Stimulated activated CD4-positive, alpha-beta T cell treated with anti-CD3 and anti-CD28 coated beads, Interleukin-1b, Interleukin-23, amount 100 ng/mL, for 48 hours (primary cell): Measurements from ENCODE around the gene TMPRSS9.
"Not testable (repeated sequence)": the region's sequence is repeated elsewhere in the genome, so short reads cannot be mapped to it uniquely, and the experiment has no call there.

ENCODE experiments used
- DNase-seq: peaks from one replicate; pipeline ENCODE4 v3.0.0-alpha.2; 2020

TMPRSS9 gene

DNA sequence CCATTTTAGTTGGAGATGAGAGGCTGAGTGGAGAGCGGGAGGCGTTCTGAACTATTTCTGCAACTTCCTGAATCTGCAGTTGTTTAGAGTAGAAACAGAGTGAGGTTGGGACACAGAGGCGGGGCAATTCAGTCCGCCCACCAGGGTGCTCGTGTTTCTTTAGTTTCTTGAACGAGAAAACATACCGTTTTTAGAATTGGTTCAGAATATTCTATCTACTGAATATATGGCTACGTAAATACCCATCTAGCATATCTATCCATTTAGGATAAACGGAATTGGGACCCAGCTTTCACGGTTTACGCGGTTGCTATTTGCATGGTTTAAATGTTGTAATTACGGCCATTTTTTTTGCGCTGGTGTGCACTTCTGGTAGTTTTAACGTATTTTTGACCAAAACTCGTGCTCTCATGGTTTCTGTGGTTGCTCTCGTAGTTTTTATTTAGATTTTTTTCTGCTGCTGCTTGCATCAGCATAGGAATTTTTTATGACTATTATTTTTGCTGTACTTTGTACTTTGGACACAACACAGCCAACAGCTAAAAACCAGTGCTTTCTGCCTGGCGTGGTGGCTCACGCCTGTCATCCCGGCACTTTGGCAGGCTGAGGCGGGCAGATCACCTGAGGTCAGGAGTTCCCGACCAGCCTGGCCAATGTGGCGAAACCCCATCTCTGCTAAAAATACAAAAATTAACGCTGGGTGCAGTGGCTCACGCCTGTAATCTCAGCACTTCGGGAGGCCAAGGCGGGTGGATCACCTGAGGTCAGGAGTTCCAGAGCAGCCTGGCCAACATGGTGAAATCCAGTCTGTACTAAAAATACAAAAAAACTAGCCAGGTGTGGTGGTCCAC, 34.6 kb downstream of the TMPRSS9 start:
- DNase-seq: no peak

DNA sequence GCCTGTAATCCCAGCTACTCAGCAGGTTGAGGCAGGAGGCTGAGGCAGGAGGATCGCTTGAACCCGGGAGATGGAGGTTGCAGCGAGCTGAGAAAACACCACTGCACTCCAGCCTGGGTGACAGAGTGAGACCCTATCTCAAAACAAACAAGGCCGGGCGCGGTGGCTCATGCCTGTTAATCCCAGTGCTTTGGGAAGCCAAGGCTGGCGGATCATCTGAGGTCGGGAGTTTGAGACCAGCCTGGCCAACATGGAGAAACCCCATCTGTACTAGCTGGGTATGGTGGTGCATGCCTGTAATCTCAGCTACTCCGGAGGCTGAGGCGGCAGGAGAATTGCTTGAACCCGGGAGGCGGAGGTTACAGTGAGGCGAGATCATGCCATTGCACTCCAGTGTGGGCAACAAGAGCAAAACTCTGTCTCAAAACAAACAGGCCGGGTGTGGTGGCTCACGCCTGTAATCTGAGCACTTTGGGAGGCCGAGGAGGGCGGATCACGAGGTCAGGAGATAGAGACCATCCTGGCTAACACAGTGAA, 35.3 kb downstream of the TMPRSS9 start:
- DNase-seq: not testable (repeated sequence)

DNA sequence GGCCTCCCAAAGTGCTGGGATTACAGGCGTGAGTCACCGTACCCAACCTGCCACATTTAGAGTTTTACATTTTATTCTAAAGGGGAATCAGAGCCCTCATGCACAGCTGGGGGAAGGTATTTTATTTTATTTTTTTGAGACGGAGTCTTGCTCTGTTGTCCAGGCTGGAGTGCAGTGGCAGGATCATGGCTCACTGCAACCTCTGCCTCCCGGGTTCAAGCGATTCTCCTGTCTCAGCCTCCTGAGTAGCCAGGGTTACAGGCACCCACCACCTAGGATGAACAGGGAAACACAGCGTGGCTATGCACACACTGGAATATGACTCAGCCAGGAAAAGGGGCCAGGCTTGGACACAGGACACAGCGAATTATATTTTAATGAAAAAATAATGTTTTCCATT, 37.1 kb downstream of the TMPRSS9 start:
- DNase-seq: not testable (repeated sequence)

DNA sequence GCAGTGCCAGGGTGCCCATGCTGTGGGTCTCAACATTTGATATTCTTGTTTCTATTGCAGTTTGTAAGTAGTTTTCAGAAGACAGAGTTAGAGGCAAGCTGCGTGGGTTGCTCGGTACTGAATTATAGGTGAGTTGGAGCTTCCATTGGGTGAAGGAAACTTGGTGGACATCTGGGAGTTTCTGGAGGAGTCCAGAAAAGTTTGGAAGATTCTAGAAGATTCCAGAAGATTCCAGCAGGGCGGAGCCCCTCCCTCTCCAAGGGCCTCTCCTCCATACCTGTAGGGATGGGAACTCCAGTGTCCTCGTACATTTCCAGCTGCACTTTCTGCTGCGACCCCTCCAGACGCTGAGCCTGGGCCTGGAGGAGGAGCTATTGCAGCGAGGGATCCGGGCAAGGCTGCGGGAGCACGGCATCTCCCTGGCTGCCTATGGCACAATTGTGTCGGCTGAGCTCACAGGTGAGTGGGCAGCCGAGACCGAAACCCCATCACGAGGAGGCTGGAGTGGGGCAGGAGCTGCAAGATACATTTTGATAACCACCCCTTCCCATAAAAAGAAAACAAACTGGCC, 38.8 kb downstream of the TMPRSS9 start:
- no peak for DNase-seq

DNA sequence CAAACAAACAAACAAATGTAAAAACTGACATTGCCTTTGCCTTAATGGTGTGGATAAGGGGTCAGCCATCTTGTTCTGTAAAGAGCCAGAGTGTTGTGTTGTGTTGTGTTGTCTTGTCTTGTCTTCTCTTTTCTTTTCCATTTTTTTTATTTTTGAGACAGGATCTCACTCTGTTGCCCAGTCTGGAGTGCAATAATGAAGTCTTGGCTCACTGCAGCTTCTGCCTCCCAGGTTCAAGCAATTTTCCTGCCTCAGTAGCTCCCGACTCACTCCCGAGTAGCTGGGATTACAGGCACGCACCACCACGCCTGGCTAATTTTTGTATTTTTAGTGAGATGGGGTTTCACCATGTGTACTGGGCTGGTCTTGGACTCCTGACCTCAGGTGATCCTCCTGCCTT, 39.5 kb downstream of the TMPRSS9 start:
- DNase-seq: no peak

DNA sequence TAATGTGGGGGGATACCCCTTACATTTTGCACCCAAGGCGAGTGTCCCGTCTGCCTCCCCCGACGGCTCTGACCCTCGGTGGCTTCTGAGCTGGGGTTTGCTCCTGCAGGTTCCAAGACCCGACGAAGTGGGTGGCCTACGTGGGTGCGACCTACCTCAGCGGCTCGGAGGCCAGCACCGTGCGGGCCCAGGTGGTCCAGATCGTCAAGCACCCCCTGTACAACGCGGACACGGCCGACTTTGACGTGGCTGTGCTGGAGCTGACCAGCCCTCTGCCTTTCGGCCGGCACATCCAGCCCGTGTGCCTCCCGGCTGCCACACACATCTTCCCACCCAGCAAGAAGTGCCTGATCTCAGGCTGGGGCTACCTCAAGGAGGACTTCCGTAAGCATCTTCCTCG, 48.2 kb downstream of the TMPRSS9 start:
- DNase-seq: no peak

DNA sequence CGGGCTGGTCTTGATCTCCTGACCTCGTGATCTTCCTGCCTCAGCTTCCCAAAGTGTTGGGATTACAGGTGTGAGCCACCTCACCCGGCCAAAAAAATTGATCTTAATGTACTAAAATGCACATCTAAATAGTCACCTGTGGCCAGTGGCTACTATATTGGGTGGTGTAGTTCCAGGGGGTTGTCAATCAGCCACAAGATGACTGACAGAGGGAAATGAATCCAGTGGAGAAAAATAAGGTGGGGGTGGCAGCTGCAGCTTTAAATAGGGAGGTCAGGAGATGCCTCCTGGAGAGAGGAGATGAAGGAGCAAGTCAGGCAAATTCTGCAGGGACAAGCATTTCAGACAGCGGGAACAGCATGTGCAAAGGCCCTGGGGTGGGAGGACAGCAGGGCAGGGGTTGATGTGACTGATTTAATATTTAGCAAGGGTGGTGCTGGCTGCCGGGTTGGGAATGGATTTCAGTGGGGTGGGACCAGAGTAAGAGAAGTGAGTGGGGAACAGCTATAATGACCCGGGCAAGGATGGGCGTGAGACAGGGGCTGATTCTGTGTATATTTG, 49.4 kb downstream of the TMPRSS9 start:
- DNase-seq: no peak

DNA sequence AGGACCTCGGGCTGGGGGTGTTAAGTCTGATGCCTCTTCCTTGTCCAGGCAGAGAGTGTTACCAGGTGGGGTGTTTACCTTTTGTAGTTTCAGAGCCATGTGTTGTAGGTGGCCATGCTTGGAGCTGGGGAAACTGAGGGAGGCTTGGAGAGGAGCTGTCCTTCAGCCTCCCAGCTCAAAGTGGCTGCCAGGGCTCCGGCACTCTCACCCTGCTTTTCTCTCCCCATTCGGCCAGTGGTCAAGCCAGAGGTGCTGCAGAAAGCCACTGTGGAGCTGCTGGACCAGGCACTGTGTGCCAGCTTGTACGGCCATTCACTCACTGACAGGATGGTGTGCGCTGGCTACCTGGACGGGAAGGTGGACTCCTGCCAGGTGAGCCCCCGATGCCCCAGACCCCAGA, 50.0 kb downstream of the TMPRSS9 start:
- DNase-seq: no peak

DNA sequence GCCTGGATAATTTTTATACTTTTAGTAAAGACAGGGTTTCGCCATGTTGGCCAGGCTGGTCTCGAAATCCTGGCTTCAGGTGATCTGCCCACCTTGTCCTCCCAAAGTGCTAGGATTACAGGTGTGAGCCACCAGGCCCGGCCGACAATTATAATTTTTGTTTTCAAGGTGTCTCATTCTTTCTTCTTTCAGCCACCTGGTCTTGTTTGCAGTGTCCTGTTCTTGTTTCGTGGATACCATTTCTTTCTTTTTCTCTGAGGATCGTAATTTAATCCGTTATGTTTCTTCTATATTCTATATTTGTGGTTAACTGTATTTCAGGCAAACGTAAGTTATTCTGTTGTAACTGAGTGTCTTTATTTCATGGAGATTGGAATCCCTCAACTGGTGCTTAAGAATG, 51.6 kb downstream of the TMPRSS9 start:
- no peak for DNase-seq

DNA sequence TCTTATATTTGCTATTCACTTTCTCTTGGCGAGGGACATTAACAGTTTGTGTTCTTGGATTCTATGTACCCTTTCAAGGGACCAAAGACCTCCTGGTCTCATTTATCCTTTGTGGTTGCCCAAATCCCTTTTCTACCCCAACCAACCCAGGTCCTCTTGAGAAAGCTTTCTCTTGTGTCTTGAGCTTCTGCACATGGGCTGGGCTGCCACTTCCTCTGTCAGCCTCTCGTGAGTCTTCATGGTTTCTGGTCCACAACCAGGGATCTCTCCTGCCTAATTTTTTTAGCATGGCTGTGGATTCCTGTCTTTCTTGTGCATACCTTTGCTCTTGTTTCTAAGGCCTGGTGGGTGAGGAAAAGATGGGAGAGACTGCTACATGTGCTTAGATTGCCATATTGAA, 52.4 kb downstream of the TMPRSS9 start:
- no peak for DNase-seq

DNA sequence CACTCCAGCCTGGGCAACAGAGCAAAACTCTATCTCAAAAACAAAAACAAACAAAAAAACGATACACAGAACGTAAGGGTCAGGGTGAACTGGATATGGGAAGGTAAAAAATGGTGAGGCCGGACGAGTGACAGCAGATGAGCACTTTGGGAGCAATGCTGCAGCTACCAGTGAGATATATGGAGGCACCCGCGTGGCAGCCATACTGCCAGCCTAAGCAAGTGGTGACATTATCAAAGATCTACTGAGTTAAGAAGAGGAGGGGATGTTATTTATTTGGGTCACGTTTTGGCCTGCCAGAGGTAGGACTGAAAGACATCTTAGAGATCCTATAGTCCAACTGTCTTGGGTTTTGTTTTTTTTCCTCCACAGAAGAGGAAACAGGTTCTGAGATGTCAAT, 53.1 kb downstream of the TMPRSS9 start:
- DNase-seq: no peak

DNA sequence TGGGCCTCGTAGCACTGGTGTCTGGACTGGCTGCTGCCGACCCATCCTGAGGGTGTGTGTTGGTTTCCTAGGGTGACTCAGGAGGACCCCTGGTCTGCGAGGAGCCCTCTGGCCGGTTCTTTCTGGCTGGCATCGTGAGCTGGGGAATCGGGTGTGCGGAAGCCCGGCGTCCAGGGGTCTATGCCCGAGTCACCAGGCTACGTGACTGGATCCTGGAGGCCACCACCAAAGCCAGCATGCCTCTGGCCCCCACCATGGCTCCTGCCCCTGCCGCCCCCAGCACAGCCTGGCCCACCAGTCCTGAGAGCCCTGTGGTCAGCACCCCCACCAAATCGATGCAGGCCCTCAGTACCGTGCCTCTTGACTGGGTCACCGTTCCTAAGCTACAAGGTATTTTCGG, 53.6 kb downstream of the TMPRSS9 start:
- DNase-seq: no peak

DNA sequence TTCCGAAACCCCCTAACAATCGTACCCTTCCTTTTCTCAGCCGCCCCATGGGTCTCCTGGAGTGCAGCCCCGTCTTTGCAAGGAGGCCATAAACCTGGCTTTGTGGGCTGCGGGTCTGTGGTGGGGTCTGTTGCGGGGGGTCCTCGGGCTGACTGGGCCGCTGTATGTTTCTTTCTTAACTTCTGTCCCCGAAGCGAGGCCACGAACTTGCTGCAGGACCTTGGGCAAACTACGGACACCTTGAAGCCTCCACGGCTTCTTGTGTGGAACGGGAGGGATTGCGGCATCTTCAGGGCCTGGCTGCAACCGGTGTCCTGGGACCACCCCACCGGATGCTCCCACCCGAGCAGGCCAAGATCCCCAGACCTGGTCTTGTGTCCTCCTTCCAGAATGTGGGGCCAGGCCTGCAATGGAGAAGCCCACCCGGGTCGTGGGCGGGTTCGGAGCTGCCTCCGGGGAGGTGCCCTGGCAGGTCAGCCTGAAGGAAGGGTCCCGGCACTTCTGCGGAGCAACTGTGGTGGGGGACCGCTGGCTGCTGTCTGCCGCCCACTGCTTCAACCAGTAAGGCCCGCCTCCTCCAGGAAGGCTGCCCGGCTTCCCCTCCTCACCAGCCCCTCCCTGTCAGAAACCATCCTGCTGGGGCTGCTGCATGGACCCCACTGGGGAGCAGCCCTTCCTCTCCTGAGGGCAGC, 55.4 kb downstream of the TMPRSS9 start:
- DNase-seq: no peak

DNA sequence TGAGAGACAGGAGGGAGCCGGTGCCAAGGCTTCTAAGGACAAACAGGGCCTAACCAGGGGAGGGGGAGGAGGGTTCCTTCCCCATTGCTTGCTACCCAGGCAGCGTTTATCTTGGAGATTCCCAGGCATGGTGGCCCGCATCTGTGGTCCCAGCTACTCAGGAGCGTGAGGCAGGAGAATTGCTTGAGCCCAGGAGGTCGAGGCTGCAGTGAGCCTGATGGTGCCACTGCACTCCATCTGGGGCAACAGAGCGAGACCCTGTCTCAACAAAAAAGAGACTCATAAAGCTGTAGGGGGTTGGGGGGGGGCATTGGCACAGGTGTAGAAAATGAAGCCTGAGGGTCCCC, 55.9 kb downstream of the TMPRSS9 start:
- no peak for DNase-seq

DNA sequence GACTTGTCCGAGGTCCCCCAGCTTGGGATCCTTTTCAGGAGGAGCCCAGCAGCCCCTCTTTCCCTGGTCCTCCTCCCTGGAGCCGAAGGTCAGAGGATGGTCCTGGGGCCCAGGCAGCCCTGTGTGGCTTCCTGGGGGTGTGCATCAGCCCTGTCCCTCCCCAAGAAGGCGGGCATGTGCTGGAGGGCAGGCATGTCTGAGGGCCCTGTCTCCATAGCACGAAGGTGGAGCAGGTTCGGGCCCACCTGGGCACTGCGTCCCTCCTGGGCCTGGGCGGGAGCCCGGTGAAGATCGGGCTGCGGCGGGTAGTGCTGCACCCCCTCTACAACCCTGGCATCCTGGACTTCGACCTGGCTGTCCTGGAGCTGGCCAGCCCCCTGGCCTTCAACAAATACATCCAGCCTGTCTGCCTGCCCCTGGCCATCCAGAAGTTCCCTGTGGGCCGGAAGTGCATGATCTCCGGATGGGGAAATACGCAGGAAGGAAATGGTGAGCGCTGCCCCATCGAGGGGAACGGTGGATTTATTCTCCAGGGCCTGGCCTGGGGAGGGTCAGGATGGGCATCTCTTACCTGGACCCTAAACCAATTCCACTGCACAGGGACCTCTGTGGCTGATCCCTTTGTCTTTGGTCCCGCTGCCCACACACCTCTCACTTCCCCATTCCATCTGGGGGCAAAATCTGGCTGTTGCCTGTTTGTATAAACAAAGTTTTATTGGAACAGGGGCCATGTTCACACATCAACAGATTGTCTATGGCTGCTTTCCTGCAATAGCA, 56.4 kb downstream of the TMPRSS9 start:
- no peak for DNase-seq

DNA sequence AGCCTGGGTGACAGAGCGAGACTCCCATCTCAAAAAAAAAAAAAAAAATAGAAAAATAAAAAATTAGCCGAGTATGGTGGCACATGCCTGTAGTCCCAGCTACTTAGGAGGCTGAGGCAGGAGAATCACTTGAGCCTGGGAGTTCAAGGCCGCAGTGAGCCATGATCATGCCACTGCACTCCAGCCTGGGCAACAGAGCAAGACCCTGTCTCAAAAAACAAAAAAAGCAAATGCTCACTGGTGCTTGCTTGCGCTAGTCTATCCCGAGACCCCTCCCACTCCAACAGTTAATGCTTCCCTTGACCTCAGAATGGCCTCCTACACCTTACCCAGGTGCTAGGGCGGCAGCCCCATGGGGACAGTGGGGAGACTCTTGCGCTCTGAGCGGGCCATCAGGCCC, 57.4 kb downstream of the TMPRSS9 start:
- not testable (repeated sequence) for DNase-seq

DNA sequence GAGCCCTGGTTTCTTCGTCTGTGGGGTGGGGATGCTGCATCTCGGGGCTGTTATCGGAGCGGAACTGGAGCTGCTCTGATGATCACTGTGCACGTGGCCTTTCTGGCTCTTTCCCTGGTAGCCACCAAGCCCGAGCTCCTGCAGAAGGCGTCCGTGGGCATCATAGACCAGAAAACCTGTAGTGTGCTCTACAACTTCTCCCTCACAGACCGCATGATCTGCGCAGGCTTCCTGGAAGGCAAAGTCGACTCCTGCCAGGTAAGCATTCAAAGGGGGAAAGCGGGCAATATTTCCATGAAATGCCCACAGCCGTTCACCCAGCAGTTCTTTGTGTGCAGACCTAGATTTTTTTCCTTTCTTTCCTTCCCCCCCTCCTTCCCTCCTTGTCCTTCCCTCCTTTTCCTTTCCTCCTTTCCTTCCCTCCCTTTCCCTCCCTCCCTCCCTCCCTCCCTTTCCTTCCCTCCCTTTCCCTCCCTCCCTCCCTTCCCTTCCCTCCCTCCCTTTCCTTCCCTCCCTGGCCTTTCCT, 57.9 kb downstream of the TMPRSS9 start:
- DNase-seq: no peak

DNA sequence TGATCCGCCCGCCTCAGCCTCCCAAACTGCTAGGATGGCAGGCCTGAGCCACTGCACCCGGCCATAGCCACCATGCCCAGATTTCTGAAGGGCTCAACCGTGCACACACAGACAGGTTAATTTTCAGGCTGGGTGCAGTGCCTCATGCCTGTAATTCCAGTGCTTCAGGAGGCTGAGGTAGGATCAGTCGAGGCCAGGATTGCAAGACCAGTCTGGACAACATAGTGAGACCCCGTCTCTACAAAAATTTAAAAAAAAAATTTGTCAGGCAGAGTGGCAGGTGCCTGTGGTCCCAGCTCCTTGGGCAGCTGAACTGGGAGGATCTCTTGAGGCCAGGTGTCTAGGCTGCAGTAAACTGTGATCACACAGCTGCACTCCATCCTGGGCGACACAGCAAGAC, 59.7 kb downstream of the TMPRSS9 start:
- no peak for DNase-seq

DNA sequence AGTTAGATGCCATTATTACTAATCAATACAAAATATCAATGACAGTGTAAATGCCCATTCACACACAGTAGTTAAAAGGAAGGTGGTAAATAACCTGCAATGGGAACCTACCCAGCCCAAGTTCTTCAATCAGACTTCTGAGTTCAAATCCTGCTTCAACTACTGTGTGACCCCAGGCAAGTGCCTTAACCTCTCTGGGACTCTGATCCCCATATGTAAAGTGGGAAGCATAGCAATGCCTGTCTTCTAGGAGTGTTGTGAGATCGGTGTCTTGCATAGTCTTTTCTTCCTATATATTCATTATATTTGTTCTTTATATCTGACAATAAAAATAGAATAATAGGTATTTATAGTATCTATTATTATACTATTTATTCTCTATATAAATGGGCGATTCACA, 60.4 kb downstream of the TMPRSS9 start:
- DNase-seq: no peak

DNA sequence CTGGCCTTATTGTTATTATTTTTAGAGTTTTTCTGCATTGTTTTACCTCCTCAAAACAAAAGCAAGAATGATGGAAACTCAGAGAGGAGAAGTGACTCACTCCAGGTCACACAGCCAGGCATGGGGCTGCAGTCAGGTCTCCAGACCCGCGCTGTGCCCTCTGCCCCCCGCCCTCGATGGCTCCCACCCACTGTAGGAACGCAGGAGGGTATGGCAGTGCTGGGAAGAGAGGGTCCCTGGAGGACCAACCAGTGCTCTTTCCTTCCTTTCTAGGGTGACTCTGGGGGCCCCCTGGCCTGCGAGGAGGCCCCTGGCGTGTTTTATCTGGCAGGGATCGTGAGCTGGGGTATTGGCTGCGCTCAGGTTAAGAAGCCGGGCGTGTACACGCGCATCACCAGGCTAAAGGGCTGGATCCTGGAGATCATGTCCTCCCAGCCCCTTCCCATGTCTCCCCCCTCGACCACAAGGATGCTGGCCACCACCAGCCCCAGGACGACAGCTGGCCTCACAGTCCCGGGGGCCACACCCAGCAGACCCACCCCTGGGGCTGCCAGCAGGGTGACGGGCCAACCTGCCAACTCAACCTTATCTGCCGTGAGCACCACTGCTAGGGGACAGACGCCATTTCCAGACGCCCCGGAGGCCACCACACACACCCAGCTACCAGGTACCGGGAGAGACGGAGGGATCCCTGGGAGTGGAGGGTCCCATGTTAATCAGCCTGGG, 61.7 kb downstream of the TMPRSS9 start:
- no peak for DNase-seq

DNA sequence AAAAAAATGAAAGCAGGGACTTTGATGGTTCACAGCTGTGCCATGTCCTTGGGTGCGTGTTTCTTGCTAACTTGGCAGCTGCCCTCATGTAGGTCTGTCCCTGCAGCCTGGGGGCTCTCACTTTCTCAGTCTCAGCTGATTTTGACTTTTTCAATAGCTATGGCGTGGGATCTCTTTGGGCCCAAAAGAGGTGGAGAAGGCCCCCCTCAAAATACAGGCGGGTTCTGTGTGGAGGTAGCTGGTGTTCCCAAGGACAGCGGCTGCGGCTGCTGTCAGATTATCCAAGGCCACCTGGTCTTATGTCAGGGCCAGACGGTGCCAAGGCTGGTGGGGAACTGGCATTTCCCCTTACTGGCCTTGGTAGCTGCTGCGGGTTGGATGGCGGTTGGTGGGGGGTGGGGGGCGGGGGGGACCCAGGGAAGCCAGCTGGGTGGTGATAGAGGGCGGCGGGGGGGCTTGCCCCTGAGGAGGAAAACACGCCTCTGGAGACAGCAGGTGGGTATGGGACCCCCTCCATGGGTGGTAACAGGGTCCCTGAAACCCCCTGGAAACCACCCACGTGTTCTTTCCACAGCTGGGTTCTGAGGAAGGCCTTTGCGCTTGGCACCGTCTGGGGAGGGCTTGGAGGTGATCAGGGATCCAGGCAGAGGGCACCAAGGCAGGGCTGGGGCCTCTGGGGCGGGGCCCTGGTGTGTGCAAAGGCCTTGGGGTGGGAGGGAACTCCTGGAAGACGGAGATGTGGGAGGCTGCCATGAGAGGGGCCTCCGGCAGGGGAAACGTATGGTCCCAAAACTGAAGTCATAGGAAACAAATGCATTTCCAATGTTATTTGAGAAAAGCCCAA, 63.2 kb downstream of the TMPRSS9 start:
- DNase-seq: no peak
